ENCODE data around the gene ABCC4. TPM values are rescaled to one million over a fixed set of nuclear protein-coding genes. Genes with fewer than 3 reads are reported as not detected.
"Not testable (repeated sequence)": the region's sequence is repeated elsewhere in the genome, so short reads cannot be mapped to it uniquely, and the experiment has no call there.

The ABCC4 gene
- total RNA-seq, 2 donors from 2014 or later = 2.8 to 12.2 TPM

- no peak for TF ChIP-seq CTCF (IDR thresholded peaks at IDR 0.05)
- Histone ChIP-seq H3K4me3 (no peak overlapping the region), H3K4me1 (ENCODE audit: control insufficient read depth in 1 of 2, low read depth in 2 of 2) (peaks cover 0 to 18% of the 10 kb centered on the region in 2 donors), H3K36me3 (no peaks in the 10 kb centered on the region), H3K27me3 (replicated peaks; ENCODE audit: insufficient read depth) (no peaks in the 10 kb centered on the region), H3K27ac (no peak overlapping the region), H3K9me3 (no peaks in the 10 kb centered on the region)
- ATAC-seq (ENCODE audit: insufficient number of reproducible peaks, low FRiP score, low read depth) (no peak), DNase-seq (ENCODE audit: low spot score) (no peak)
These were observed 2.2 kb downstream of the ABCC4 start for GRCh38 chr13:95298971-95299621.

- no peak overlapping the region for H3K27ac ChIP-seq
- no peak for DNase-seq (ENCODE audit: low spot score)
These were observed 2.9 kb downstream of the ABCC4 start for GRCh38 chr13:95298169-95298965.

GRCh38 chr13:95296326-95296925, 4.8 kb downstream of the ABCC4 start:
- H3K27me3 ChIP-seq (replicated peaks; ENCODE audit: insufficient read depth) = no peaks in the 10 kb centered on the region
- H3K4me3 ChIP-seq = no peak overlapping the region
- DNase-seq (ENCODE audit: low spot score) (no peak), ATAC-seq (ENCODE audit: insufficient number of reproducible peaks, low FRiP score, low read depth) (no peak)
- H3K4me1 ChIP-seq (ENCODE audit: control insufficient read depth in 1 of 2, low read depth in 2 of 2) = peaks cover 0 to 13% of the 10 kb centered on the region in 2 donors
- no peaks in the 10 kb centered on the region for H3K36me3 ChIP-seq
- no peaks in the 10 kb centered on the region for H3K9me3 ChIP-seq
- TF ChIP-seq CTCF (IDR thresholded peaks at IDR 0.05) = no peak
- no peak overlapping the region for H3K27ac ChIP-seq

More at GRCh38 chr13:95298169-95298965, 2.9 kb downstream of the ABCC4 start:
- H3K27me3 ChIP-seq (replicated peaks; ENCODE audit: insufficient read depth) = no peaks in the 10 kb centered on the region
- TF ChIP-seq CTCF (IDR thresholded peaks at IDR 0.05) = no peak
- no peak for ATAC-seq (ENCODE audit: insufficient number of reproducible peaks, low FRiP score, low read depth)
- H3K4me3 ChIP-seq = no peak overlapping the region
- H3K4me1 ChIP-seq (ENCODE audit: control insufficient read depth in 1 of 2, low read depth in 2 of 2) = peaks cover 0 to 18% of the 10 kb centered on the region in 2 donors
- H3K36me3 ChIP-seq = no peaks in the 10 kb centered on the region
- no peaks in the 10 kb centered on the region for H3K9me3 ChIP-seq

- ATAC-seq (ENCODE audit: insufficient number of reproducible peaks, low FRiP score, low read depth) = no peak
- no peak for TF ChIP-seq CTCF (IDR thresholded peaks at IDR 0.05)
- no peak overlapping the region for H3K4me3 ChIP-seq
- no peaks in the 10 kb centered on the region for H3K36me3 ChIP-seq
- H3K27ac ChIP-seq = no peak overlapping the region
- no peaks in the 10 kb centered on the region for H3K9me3 ChIP-seq
- DNase-seq (ENCODE audit: low spot score) = no peak
- H3K4me1 ChIP-seq (ENCODE audit: control insufficient read depth in 1 of 2, low read depth in 2 of 2) = peaks cover 0 to 7% of the 10 kb centered on the region in 2 donors
- no peaks in the 10 kb centered on the region for H3K27me3 ChIP-seq (replicated peaks; ENCODE audit: insufficient read depth)
These were observed 6.2 kb downstream of the ABCC4 start for GRCh38 chr13:95295026-95295425.

GRCh38 chr13:95292622-95293021, 8.6 kb downstream of the ABCC4 start:
- Histone ChIP-seq H3K4me3 (no peak overlapping the region), H3K36me3 (no peaks in the 10 kb centered on the region), H3K9me3 (no peaks in the 10 kb centered on the region), H3K27ac (no peak overlapping the region), H3K4me1 (ENCODE audit: control insufficient read depth in 1 of 2, low read depth in 2 of 2) (peaks cover 0 to 6% of the 10 kb centered on the region in 2 donors), H3K27me3 (replicated peaks; ENCODE audit: insufficient read depth) (no peaks in the 10 kb centered on the region)
- TF ChIP-seq CTCF (IDR thresholded peaks at IDR 0.05) = no peak
- DNase-seq (ENCODE audit: low spot score) = no peak
- ATAC-seq (ENCODE audit: insufficient number of reproducible peaks, low FRiP score, low read depth) = no peak

- not testable (repeated sequence) for ATAC-seq (ENCODE audit: insufficient number of reproducible peaks, low FRiP score, low read depth); H3K9me3 ChIP-seq; H3K36me3 ChIP-seq; H3K27ac ChIP-seq; H3K4me3 ChIP-seq; H3K27me3 ChIP-seq (replicated peaks; ENCODE audit: insufficient read depth); DNase-seq (ENCODE audit: low spot score); H3K4me1 ChIP-seq (ENCODE audit: control insufficient read depth in 1 of 2, low read depth in 2 of 2)
These were observed 11.3 kb downstream of the ABCC4 start for GRCh38 chr13:95289901-95290300.

Data from thoracic aorta (tissue), 2 donors.